ENCODE results near the gene CEP57L1. TPM values are rescaled to one million over a fixed set of nuclear protein-coding genes. Genes with fewer than 3 reads are reported as not detected.
A peak's percentile ranks its signal among the peaks of the same experiment; 100 is the strongest.

Gene CEP57L1
- total RNA-seq, 1 donor from 2014 or later = 13.5 TPM

- H3K36me3 ChIP-seq = peaks cover 0 to 8% of the 10 kb centered on the region in 2 donors
- no peak overlapping the region for H3K27ac ChIP-seq
- H3K27me3 ChIP-seq = no peaks in the 10 kb centered on the region
- DNase-seq (ENCODE audit: extremely low spot score in 2 of 2) = no peak
- peaks cover 40% of the 10 kb centered on the region for H3K4me1 ChIP-seq
- TF ChIP-seq POLR2A (IDR thresholded peaks at IDR 0.05) = no peak
- no peak for TF ChIP-seq POLR2AphosphoS5 (IDR thresholded peaks at IDR 0.05; ENCODE audit: insufficient read depth in 1 of 2, low read depth in 1 of 2)
- no peak for TF ChIP-seq CTCF (IDR thresholded peaks at IDR 0.05)
- intact Hi-C loops (cut with DNase I) = no loop called here
- no peak overlapping the region for H3K4me3 ChIP-seq
- H3K9me3 ChIP-seq = no peaks in the 10 kb centered on the region
Measured at GRCh38 chr6:109088995-109089394, 6.3 kb upstream of the CEP57L1 start.

DNA sequence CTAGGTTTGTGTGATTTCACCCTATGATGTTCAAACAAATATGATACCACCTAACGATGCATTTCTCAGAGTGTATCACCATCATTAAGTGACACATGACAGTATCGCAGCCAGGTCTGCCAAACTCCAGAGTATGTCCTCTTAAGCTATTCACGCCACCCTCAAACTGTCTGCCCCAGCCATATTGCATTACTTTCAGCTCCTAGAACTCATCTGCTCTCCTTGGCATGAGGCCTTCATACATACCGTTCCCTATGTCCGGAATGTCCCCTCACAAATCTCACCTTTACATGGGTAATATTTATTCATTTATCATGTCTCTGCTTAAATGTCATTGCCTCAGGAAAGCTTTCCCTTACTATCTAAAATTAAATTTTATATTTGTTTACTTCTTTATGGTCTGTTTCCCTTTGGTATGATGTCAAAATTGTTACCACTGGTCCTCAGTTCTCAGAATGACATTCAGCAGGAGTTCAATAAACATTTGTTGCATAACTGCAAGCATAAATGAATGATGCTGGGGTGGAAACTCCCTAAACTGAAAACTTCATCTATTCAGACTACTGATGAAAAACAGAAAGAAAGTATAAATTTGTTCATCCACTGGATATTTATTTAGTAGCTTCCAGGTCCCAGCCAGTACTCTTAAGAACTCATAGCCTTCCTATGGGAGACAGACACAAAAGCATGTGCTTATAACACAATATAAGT, 3.8 kb upstream of the CEP57L1 start:
- H3K4me3 ChIP-seq = peak overlapping the region; percentile 58 to 77
- no peaks in the 10 kb centered on the region for H3K9me3 ChIP-seq
- TF ChIP-seq POLR2A (IDR thresholded peaks at IDR 0.05) (no peak), POLR2AphosphoS5 (IDR thresholded peaks at IDR 0.05; ENCODE audit: insufficient read depth in 1 of 2, low read depth in 1 of 2) (no peak), CTCF (IDR thresholded peaks at IDR 0.05) (no peak)
- intact Hi-C loops (cut with DNase I) = no loop called here
- H3K27ac ChIP-seq = no peak overlapping the region
- no peaks in the 10 kb centered on the region for H3K36me3 ChIP-seq
- peaks cover 49% of the 10 kb centered on the region for H3K4me1 ChIP-seq
- DNase-seq (ENCODE audit: extremely low spot score in 2 of 2) = no peak
- no peaks in the 10 kb centered on the region for H3K27me3 ChIP-seq

GRCh38 chr6:109092074-109092473, 3.2 kb upstream of the CEP57L1 start:
- intact Hi-C loops (cut with DNase I) = no loop called here
- Histone ChIP-seq H3K27me3 (no peaks in the 10 kb centered on the region), H3K36me3 (no peaks in the 10 kb centered on the region), H3K4me3 (peak overlapping the region; percentile 58 to 77), H3K27ac (no peak overlapping the region), H3K9me3 (no peaks in the 10 kb centered on the region), H3K4me1 (peaks cover 53% of the 10 kb centered on the region)
- DNase-seq (ENCODE audit: extremely low spot score in 2 of 2) = no peak
- TF ChIP-seq POLR2A (IDR thresholded peaks at IDR 0.05) = no peak
- no peak for TF ChIP-seq CTCF (IDR thresholded peaks at IDR 0.05)
- no peak for TF ChIP-seq POLR2AphosphoS5 (IDR thresholded peaks at IDR 0.05; ENCODE audit: insufficient read depth in 1 of 2, low read depth in 1 of 2)

DNA sequence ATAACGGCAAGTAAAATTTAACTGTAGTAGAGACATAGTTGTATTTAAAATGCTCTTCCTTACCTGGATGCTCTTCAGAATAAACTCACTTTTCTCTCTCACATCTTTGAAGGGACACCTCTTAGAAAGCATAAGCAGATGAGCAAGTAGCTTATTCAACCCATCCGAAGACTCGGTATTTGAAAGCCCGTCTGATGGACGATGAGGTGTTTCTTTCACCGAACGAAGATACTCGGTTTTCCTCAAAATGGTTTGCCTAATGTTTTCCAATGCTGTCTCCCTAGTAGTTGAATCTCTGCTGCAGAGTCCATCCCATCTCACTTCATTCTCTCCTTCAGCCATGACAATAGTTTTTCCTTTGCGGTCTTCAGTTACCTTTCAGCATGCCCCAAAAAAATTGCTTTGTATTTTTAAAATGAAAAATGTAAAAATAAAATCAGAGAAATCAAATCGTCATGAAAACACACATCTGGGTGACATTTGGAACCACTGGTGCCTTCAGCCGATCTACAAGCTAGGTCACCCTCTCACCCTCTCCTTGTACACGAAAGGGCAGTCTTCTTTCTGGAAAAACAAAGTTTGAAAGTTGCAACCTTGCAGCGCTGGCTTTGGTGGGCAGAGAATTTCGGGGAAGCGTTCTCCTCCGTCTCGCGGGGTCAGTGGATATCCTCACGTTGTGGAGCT, 1.4 kb upstream of the CEP57L1 start:
- Histone ChIP-seq H3K4me1 (peaks cover 43% of the 10 kb centered on the region), H3K9me3 (no peaks in the 10 kb centered on the region), H3K4me3 (peak overlapping the region; percentile 58 to 77), H3K36me3 (no peaks in the 10 kb centered on the region), H3K27me3 (no peaks in the 10 kb centered on the region), H3K27ac (peak overlapping the region; percentile 99)
- no peak for DNase-seq (ENCODE audit: extremely low spot score in 2 of 2)
- no peak for TF ChIP-seq POLR2AphosphoS5 (IDR thresholded peaks at IDR 0.05; ENCODE audit: insufficient read depth in 1 of 2, low read depth in 1 of 2)
- no peak for TF ChIP-seq CTCF (IDR thresholded peaks at IDR 0.05)
- no peak for TF ChIP-seq POLR2A (IDR thresholded peaks at IDR 0.05)
- intact Hi-C loops (cut with DNase I) = no loop called here
